Forelimb muscle (tissue), 1 donor: Measurements from ENCODE around the gene ANKRD33B. TPM values are rescaled to one million over a fixed set of nuclear protein-coding genes. Genes with fewer than 3 reads are reported as not detected.
"Not testable (repeated sequence)": the region's sequence is repeated elsewhere in the genome, so short reads cannot be mapped to it uniquely, and the experiment has no call there.

ENCODE experiments used
- DNase-seq: peaks from one replicate; pipeline ENCODE4 v3.0.0-alpha.2; 2013; ENCODE audit warnings: low read depth
- polyA plus RNA-seq: library from polyadenylated mRNA; unstranded; fragments of 120-200 nt; gene quantifications from one replicate; pipeline ENCODE4 v1.2.1, GENCODE V29; 2013; ENCODE audit not compliant: insufficient read length

The ANKRD33B gene
- polyA plus RNA-seq, 1 donor = 1.8 TPM

- no peak for DNase-seq
Measured at GRCh38 chr5:10635257-10635866, 71.5 kb downstream of the ANKRD33B start.

- no peak for DNase-seq
Measured at GRCh38 chr5:10635867-10636350, 72.0 kb downstream of the ANKRD33B start.

GRCh38 chr5:10636363-10637142 lies 72.7 kb downstream of the ANKRD33B start:
- no peak for DNase-seq

- no peak for DNase-seq
Measured at GRCh38 chr5:10637944-10638343, 74.1 kb downstream of the ANKRD33B start.

GRCh38 chr5:10638723-10639122 lies 74.9 kb downstream of the ANKRD33B start:
- not testable (repeated sequence) for DNase-seq

- no peak for DNase-seq
Measured at GRCh38 chr5:10639846-10640368, 76.0 kb downstream of the ANKRD33B start.

- DNase-seq = no peak
Measured at GRCh38 chr5:10642367-10642766, 78.5 kb downstream of the ANKRD33B start.

GRCh38 chr5:10644192-10644591 lies 80.3 kb downstream of the ANKRD33B start:
- DNase-seq = no peak

GRCh38 chr5:10645146-10645545 lies 81.3 kb downstream of the ANKRD33B start:
- no peak for DNase-seq

GRCh38 chr5:10645671-10646070 lies 81.8 kb downstream of the ANKRD33B start:
- no peak for DNase-seq

- no peak for DNase-seq
Measured at GRCh38 chr5:10647640-10648039, 83.8 kb downstream of the ANKRD33B start.

- no peak for DNase-seq
Measured at GRCh38 chr5:10648806-10649665, 85.2 kb downstream of the ANKRD33B start.

GRCh38 chr5:10649666-10650380 lies 86.0 kb downstream of the ANKRD33B start:
- DNase-seq = no peak

GRCh38 chr5:10652151-10652550 lies 88.3 kb downstream of the ANKRD33B start:
- DNase-seq = no peak

GRCh38 chr5:10652606-10653005 lies 88.7 kb downstream of the ANKRD33B start:
- no peak for DNase-seq

- DNase-seq = peak; percentile 40
Measured at GRCh38 chr5:10653043-10653442, 89.2 kb downstream of the ANKRD33B start.

GRCh38 chr5:10653751-10654400 lies 90.0 kb downstream of the ANKRD33B start:
- no peak for DNase-seq

- DNase-seq = no peak
Measured at GRCh38 chr5:10654566-10654965, 90.7 kb downstream of the ANKRD33B start.

- DNase-seq = no peak
Measured at GRCh38 chr5:10655161-10655971, 91.5 kb downstream of the ANKRD33B start.
